ENCODE data around the gene TNS3. TPM values are rescaled to one million over a fixed set of nuclear protein-coding genes. Genes with fewer than 3 reads are reported as not detected.

Gene TNS3
- polyA plus RNA-seq, 1 donor from 2014 or later = 12.5 TPM

DNA sequence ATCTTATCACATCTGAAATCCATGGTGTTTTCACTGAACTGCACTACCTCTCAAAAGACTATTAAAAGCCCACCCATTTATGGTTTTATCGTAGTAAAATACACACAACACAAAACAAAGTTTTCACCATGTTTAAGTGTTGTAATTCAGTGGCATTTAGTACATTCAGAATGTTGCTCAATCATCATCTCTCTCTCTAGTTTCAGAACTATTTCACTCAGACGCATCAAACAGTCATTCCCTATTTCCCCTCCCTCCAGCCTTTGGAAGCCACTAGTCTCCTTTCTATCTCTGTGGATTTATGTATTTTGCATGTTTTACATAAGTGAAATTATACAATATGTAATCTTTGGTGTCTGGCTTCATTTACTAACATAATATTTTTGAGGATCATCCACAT lies 332.6 kb downstream of the TNS3 start:
- no peaks in the 10 kb centered on the region for H3K36me3 Mint-ChIP-seq
- H3K4me3 Mint-ChIP-seq = no peak overlapping the region
- no peaks in the 10 kb centered on the region for H3K27me3 Mint-ChIP-seq
- H3K27ac Mint-ChIP-seq = no peak overlapping the region
- peaks cover 0 to 2% (median 0%) of the 10 kb centered on the region in 3 donors for H3K4me1 Mint-ChIP-seq
- peaks cover 0 to 5% (median 5%) of the 10 kb centered on the region in 3 donors for H3K9me3 Mint-ChIP-seq

DNA sequence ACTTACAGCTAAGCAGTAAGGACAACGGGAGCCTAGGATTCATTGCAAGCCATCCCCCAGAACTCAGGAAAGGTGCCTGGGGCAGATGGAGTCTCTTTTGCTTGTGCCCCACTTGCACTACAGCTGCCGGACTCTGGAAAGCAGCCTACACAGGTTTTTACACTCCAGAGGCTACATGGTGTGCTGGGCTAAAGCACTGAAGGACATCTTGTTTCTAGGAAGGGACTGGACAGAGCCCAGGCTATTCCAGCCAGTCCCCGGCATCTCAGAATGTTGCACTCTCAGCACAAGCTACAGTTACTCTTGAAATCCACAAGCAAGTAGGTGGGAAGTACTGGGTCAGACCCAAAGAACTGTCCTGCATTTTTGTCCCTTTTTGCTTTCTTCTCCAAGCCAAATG lies 333.1 kb downstream of the TNS3 start:
- Mint-ChIP-seq H3K27me3 (no peaks in the 10 kb centered on the region), H3K4me3 (no peak overlapping the region), H3K27ac (no peak overlapping the region), H3K36me3 (no peaks in the 10 kb centered on the region), H3K9me3 (peaks cover 0 to 5% (median 5%) of the 10 kb centered on the region in 3 donors), H3K4me1 (peaks cover 0 to under 1% (median 0%) of the 10 kb centered on the region in 3 donors)

DNA sequence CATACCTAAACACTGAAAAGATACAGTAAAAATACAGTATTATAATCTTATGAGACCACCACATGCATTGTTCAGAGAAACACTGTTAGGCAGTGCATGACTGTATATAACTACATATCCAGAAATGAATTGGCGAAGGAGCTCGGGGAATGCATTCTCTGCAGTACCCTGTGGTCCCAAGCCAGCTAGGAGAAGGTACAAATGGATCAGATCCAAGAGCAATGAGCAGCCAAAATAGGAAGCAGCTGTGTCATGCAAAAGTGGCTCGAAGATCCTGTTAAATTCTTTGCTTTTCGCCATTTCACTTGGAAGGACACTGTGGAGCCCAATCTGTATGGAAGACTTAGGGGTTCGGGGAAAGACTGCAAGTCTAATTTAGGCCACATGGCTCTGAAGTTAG lies 334.8 kb downstream of the TNS3 start:
- Mint-ChIP-seq H3K36me3 (no peaks in the 10 kb centered on the region), H3K9me3 (peaks cover 0 to 2% (median 0%) of the 10 kb centered on the region in 3 donors), H3K4me1 (no peaks in the 10 kb centered on the region), H3K27me3 (no peaks in the 10 kb centered on the region), H3K4me3 (no peak overlapping the region), H3K27ac (no peak overlapping the region)

DNA sequence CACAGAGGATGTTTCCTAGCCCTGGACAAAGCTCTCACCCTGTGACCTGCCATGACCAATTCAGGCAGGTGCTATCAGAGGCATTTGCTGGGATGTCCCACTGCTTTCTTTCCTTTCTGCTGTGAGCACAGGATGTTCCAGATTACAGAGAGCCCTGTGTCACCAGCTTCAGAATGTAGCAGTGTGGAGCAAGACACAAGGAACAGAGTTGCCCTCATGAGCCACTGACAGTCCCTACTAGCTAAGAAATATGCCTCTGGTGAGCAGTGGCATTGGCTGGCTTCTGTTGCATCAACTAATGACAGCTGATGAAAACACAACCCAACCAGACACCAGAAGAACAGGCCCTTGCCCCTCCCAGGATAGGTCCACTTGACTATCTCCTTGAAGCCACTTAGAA lies 337.2 kb downstream of the TNS3 start:
- no peak overlapping the region for H3K27ac Mint-ChIP-seq
- no peaks in the 10 kb centered on the region for H3K27me3 Mint-ChIP-seq
- H3K4me3 Mint-ChIP-seq = no peak overlapping the region
- no peaks in the 10 kb centered on the region for H3K4me1 Mint-ChIP-seq
- no peaks in the 10 kb centered on the region for H3K36me3 Mint-ChIP-seq
- H3K9me3 Mint-ChIP-seq = peaks cover 0 to under 1% (median 0%) of the 10 kb centered on the region in 3 donors

DNA sequence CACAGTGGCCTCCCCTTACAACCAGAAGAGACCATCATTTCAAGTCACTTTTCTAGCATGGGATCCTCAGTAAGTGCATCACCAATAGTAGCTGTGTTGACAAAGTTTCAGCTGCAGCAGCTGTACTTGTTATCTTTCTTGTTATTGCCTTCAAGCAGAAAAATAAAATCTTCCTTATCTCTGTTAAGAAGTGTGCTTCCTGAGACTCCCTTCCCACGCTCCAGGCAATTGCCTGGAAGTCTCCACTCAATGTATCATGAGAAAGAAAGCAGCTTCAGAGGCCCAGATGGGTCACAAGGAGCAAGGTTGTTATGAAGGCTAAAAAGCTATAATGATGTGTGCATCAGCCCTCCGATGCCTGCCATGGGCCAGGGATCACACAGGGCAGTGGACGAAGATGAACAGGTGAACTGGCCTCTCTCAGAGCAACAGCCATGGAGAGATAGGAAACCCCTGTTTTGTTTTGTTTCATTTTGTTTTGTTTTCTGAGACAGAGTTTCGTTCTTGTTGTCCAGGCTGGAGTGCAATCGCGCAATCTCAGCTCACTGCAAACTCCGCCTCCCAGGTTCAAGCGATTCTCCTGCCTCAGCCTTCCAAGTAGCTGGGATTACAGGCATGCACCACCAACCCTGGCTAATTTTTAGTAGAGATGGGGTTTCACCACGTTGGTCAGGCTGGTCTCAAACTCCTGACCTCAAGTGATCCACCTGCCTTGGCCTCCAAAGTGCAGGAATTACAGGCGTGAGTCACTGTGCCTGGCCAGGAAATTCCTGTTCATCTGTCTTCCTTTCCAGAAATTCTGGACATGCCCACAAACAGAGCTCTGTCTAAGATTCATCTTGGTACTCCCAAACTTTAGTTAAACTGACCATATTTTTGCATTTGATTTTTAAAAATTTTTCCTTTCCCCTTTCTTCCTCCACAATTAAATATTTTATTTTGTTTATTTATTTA lies 340.5 kb downstream of the TNS3 start:
- H3K27ac Mint-ChIP-seq = no peak overlapping the region
- H3K9me3 Mint-ChIP-seq = no peaks in the 10 kb centered on the region
- peaks cover 3% of the 10 kb centered on the region for H3K27me3 Mint-ChIP-seq
- H3K4me3 Mint-ChIP-seq = no peak overlapping the region
- no peaks in the 10 kb centered on the region for H3K36me3 Mint-ChIP-seq
- H3K4me1 Mint-ChIP-seq = no peaks in the 10 kb centered on the region

DNA sequence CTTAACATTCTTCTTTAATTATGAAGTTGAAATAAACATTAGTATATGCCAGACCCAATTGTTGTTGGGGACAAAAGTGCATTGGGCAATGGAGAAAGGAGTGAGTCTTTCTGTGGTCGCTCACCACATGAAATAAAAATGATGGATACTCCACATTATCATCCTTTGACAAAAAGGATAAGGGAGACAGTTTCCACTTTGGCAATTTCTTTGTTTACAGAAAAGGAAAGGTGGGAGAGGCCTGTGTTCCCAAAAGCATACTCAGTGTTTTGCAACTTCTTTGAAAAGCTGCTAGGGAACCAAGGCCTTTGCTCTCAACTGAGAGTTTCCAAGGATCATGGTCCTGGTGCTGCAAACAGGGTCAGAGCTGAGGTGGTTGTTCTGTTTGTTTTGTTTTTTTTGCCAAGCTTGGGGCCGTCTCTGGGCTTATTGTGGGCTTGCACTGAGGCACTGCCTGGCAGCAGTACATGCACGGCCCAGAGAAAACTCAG lies 341.9 kb downstream of the TNS3 start:
- Mint-ChIP-seq H3K27ac (no peak overlapping the region), H3K4me3 (no peak overlapping the region), H3K9me3 (no peaks in the 10 kb centered on the region), H3K27me3 (peaks cover 3% of the 10 kb centered on the region), H3K4me1 (no peaks in the 10 kb centered on the region), H3K36me3 (no peaks in the 10 kb centered on the region)

DNA sequence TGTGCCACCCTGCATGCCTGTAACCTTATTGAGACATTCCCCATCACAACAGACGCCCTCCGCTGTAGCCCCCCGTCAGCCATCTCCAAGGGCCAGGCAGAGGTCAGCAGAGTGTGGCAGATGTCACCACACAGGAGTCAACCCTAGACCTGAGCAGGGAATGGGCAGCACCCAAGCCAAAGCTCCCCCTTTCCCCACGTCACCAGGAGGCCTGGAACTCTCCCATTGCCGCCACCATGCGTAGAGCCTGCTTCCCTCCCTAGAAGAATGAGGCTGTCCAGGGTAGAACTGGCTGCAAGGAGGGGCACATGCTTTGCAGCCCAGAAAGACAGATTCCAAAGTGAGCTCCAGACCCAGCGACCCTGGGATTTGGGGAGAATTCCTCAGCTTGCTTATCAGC lies 342.9 kb downstream of the TNS3 start:
- Mint-ChIP-seq H3K4me1 (no peaks in the 10 kb centered on the region), H3K9me3 (no peaks in the 10 kb centered on the region), H3K27ac (no peak overlapping the region), H3K4me3 (no peak overlapping the region), H3K27me3 (peaks cover 3% of the 10 kb centered on the region), H3K36me3 (no peaks in the 10 kb centered on the region)

DNA sequence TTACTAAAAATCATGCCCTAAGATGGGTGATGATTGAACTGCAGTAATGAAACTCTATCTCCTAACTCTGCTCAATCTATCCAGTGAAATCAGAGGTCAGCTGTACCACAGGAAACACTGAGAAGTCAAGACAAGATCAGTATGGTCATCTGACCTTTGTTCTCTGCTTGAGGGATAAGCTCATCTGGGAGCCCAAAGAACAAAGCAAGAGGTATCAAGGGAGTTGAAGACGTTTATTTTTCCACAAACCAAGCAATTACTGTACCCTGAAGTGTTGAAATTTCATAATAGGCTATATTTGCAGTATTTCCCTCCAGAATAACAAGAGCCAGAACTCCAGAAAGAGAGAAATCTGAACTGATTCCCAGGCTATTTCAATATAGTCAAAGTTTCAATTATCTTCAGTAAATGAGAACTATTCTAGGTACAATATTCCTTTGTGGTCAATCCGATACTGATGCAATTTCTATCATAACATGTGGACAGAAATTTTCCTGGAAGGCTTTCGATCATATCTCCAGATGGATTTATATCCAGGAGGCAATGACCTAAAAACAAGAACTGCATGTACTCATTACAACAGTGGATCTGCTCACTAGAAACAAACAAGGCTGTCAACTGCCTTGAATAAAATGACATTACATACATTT lies 345.3 kb downstream of the TNS3 start:
- Mint-ChIP-seq H3K27ac (no peak overlapping the region), H3K4me3 (no peak overlapping the region), H3K9me3 (no peaks in the 10 kb centered on the region), H3K4me1 (no peaks in the 10 kb centered on the region), H3K27me3 (peaks cover 3% of the 10 kb centered on the region), H3K36me3 (no peaks in the 10 kb centered on the region)

DNA sequence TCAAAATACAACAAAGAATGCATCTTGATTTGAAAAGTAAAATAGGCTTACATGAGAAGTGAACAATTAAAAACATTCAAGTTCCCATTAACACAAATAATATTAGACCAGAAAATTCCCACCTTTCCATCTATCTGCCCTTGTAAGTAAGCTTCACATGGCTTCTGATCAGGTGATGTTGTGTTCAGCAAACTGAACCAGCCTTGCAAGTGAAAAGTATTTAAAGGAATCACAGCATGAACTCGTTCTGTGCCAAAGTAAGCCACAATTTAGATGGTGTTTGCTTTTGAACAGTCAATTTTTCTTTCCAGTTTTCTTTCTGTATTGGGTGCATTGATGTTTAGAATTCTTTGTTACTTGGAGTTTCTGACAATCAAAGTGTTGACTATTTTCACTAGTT lies 347.9 kb downstream of the TNS3 start:
- Mint-ChIP-seq H3K4me3 (no peak overlapping the region), H3K36me3 (no peaks in the 10 kb centered on the region), H3K4me1 (peaks cover 0 to 2% (median 0%) of the 10 kb centered on the region in 3 donors), H3K9me3 (no peaks in the 10 kb centered on the region), H3K27me3 (peaks cover 5% of the 10 kb centered on the region), H3K27ac (no peak overlapping the region)

DNA sequence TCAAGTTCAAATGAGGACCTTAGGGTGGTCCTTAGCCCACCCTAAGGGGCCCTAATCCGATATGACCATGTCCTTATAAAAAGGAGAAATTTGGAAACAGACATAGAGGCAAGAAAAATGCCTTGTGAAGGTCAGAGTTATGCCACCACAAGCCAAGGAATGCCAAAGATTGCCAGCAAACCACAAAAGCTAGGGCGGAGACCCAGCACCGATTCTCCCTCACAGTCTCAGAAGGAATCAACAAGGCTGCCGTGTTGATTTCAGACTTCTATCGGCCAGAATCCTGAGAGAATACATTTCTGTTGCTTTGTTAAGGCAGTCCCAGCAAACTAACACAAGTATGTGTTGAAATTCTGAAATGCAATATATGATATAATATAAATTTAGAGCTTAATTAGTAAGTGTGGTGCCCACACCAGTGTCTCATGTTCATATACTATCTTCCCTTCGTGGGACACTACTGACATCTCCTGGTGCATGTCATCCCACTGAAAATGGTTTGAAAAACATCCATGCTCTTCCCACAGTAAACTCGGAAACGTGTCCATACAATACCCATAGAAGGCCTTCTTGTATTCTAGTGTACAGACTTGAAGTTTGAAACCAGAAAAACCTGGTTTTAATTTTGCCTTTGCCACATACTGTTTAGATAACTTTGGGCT lies 349.0 kb downstream of the TNS3 start:
- Mint-ChIP-seq H3K9me3 (no peaks in the 10 kb centered on the region), H3K4me1 (peaks cover 0 to 2% (median 0%) of the 10 kb centered on the region in 3 donors), H3K27ac (no peak overlapping the region), H3K36me3 (no peaks in the 10 kb centered on the region), H3K27me3 (peaks cover 3% of the 10 kb centered on the region), H3K4me3 (no peak overlapping the region)

DNA sequence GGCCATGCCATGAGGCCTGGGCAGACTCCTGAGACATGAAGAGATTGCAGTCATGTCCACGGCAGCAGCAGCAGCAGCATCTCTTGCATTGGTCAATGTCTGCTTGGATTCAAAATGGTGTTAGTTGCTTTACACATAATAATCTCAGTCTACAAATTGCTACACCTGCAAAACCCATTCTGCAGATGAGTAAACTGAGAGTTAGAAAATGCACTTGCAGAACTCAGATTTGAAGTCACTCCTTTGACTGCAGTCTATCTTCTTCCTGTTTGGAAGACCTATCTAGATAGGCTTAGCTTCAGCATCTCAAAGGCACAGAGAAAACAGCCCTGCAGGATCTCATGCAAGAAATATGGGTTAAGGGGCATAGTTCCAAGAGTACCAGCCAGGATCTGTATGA lies 350.3 kb downstream of the TNS3 start:
- peaks cover 0 to 9% (median 8%) of the 10 kb centered on the region in 3 donors for H3K4me1 Mint-ChIP-seq
- no peaks in the 10 kb centered on the region for H3K36me3 Mint-ChIP-seq
- no peak overlapping the region for H3K27ac Mint-ChIP-seq
- no peak overlapping the region for H3K4me3 Mint-ChIP-seq
- peaks cover 5% of the 10 kb centered on the region for H3K27me3 Mint-ChIP-seq
- no peaks in the 10 kb centered on the region for H3K9me3 Mint-ChIP-seq

DNA sequence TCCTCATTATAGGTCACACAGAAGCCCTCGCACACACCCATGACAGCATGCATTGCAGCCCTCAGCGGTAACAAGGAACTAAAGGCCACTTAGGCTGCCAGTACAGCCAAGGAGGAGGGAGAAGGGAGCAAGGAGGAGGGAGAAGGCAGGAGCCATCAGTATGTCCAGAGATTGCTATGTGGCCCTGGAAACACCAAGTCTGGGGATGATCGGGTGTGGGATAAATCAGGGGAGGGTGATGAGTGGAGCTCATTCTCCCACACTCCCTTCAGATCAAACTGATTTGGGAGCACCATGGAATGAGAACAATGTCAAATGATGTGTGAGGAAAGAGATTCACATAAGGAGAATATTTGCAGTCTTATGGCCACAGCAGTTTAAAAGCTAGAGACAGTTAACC lies 350.9 kb downstream of the TNS3 start:
- H3K27ac Mint-ChIP-seq = no peak overlapping the region
- no peaks in the 10 kb centered on the region for H3K36me3 Mint-ChIP-seq
- peaks cover 1 to 15% (median 14%) of the 10 kb centered on the region in 3 donors for H3K4me1 Mint-ChIP-seq
- H3K9me3 Mint-ChIP-seq = no peaks in the 10 kb centered on the region
- H3K4me3 Mint-ChIP-seq = no peak overlapping the region
- peaks cover 5% of the 10 kb centered on the region for H3K27me3 Mint-ChIP-seq

DNA sequence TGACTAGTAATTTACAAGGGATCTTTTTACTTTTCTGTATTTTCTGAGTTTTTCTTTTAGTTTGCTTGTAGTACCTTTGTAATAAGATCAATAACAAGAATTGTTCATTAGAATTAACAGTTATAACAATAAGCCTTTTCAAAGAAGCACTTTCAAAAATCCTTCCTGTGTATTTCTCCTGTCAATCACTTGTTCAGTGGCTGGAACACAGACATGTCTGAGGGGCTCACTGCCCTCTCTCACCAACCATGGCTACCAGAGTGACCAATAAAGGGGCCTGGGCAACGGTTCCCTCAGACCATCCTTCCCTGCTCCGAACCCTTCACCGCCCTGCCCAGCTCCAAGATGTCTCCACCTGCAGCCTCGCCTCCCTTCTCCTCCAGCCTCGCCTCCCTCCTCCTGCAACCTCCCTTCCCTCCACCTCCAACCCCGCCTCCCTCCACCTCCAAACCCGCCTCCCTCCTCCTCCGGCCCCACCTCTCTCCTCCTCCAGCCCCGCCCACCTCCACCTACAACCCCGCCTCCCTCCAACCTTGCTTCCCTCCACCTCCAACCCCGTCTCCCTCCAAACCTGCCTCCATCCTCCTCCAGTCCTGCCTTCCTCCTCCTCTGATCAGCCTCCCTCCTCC lies 353.4 kb downstream of the TNS3 start:
- Mint-ChIP-seq H3K9me3 (no peaks in the 10 kb centered on the region), H3K4me3 (no peak overlapping the region), H3K27me3 (peaks cover 10% of the 10 kb centered on the region), H3K4me1 (peaks cover 6 to 25% (median 23%) of the 10 kb centered on the region in 3 donors), H3K27ac (peak overlapping the region in 1 of 3 donors; percentile 35), H3K36me3 (no peaks in the 10 kb centered on the region)

DNA sequence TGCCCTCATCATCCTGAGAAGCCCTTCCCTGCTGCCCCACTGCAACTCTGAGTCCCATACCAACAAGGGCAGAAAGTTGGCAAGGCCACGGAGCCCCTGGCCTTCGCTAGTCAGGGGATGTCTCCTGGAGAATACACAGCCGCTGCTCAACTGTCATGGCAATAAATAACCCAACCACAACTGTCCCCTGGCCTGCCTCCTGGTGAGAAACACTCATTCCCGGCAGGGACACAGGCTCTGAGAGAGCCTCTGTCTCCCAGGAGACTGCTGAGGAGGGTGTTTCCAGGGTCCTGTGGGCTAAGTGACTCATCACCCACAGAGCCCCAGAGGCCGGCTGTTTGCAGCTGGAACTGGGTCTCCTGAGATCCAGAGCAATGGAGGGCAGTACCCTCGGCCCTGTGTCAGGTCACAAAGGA lies 354.1 kb downstream of the TNS3 start:
- no peaks in the 10 kb centered on the region for H3K9me3 Mint-ChIP-seq
- H3K4me3 Mint-ChIP-seq = peak overlapping the region in 1 of 4 donors; percentile 10
- no peaks in the 10 kb centered on the region for H3K36me3 Mint-ChIP-seq
- H3K27me3 Mint-ChIP-seq = peaks cover 10% of the 10 kb centered on the region
- H3K4me1 Mint-ChIP-seq = peaks cover 6 to 25% (median 23%) of the 10 kb centered on the region in 3 donors
- H3K27ac Mint-ChIP-seq = peak overlapping the region in 1 of 3 donors; percentile 5

Data from IgD-negative memory B cell (primary cell).